ENCODE measurements around the gene FSD2. TPM values are rescaled to one million over a fixed set of nuclear protein-coding genes. Genes with fewer than 3 reads are reported as not detected.

Gene FSD2
- total RNA-seq, 1 experiment from 2014 or later = not detected

DNA sequence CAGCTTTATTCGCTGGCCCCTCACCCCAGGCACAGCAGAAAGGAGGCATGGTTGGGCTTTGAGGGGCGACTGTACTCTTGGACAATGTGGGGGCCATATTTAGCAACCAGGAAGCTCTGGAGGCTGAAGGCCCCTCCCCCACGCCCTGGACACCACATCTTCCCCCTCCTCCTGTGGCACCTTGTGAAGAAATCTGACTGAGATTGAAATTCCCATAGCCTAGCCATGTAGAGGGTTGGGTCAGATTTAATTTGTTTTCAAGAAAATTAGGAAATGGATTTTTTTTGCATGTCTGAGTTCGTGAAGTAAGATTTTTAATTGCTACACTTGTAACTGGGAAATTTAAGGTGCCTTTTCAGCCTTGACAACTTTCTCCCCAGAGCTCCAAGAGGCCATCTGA lies 24.5 kb downstream of the FSD2 start:
- H4K20me1 ChIP-seq (ENCODE audit: insufficient read depth) = no peaks in the 10 kb centered on the region
- no peak for DNase-seq
- no peaks in the 10 kb centered on the region for H3K9me3 ChIP-seq (ENCODE audit: insufficient read depth, low read depth)
- no peaks in the 10 kb centered on the region for H3F3A ChIP-seq (ENCODE audit: insufficient read depth, low read depth)
- H3K4me3 ChIP-seq = no peak overlapping the region
- H3K4me1 ChIP-seq (replicated peaks; ENCODE audit: insufficient read depth) = no peaks in the 10 kb centered on the region
- intact Hi-C loops (cut with micrococcal nuclease; ENCODE audit: unreplicated experiment) = no loop called here
- POLR2A ChIA-PET (ENCODE audit: unreplicated experiment) = interaction anchor here (0.7 kb wide), 1 partner anchor 230 kb away, joined by 11 read pairs; no protein-coding TSS in a partner anchor
- no peak overlapping the region for H3K27ac ChIP-seq
- CTCF ChIA-PET = no interaction called here
- no TSS peak for BruUV-seq (replicated peaks)
- H3K4me2 ChIP-seq = no peak overlapping the region
- H3K9me2 ChIP-seq (ENCODE audit: insufficient read depth) = no peaks in the 10 kb centered on the region
- H3K36me3 ChIP-seq (ENCODE audit: low read depth) = no peaks in the 10 kb centered on the region
- no peaks in the 10 kb centered on the region for H3K27me3 ChIP-seq (ENCODE audit: insufficient read depth, low read depth)
- no peaks in the 10 kb centered on the region for H3K79me2 ChIP-seq (ENCODE audit: low read depth)
- TF ChIP-seq, protein P1, sequence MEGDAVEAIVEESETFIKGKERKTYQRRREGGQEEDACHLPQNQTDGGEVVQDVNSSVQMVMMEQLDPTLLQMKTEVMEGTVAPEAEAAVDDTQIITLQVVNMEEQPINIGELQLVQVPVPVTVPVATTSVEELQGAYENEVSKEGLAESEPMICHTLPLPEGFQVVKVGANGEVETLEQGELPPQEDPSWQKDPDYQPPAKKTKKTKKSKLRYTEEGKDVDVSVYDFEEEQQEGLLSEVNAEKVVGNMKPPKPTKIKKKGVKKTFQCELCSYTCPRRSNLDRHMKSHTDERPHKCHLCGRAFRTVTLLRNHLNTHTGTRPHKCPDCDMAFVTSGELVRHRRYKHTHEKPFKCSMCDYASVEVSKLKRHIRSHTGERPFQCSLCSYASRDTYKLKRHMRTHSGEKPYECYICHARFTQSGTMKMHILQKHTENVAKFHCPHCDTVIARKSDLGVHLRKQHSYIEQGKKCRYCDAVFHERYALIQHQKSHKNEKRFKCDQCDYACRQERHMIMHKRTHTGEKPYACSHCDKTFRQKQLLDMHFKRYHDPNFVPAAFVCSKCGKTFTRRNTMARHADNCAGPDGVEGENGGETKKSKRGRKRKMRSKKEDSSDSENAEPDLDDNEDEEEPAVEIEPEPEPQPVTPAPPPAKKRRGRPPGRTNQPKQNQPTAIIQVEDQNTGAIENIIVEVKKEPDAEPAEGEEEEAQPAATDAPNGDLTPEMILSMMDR (conservative IDR thresholded peaks at IDR 0.05) = no peak
- no peak for TF ChIP-seq EZH2 (IDR thresholded peaks at IDR 0.05; ENCODE audit: low read depth)
- H2AFZ ChIP-seq = no peak overlapping the region

DNA sequence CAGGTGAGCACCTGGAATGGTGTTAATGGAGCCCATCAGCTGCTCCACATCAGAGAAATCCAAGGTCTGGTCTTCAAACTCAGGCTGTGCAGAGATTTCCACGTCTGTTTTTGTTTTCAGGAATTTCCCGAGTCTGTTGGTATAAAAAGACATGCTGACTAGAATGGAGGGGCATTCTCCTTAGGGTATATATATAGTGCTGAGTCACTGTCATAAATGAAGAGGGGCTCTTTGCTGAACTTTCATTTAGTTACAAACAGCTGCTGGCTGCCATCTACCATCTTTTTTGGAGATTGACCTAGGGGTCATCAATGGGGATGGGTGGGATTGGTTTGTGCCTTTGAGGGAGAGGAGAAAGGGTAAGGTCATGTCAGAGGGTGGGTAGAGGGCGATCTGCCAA lies 27.1 kb downstream of the FSD2 start:
- Histone ChIP-seq H3F3A (ENCODE audit: insufficient read depth, low read depth) (no peaks in the 10 kb centered on the region), H3K79me2 (ENCODE audit: low read depth) (no peaks in the 10 kb centered on the region), H3K9me3 (ENCODE audit: insufficient read depth, low read depth) (no peaks in the 10 kb centered on the region), H3K27ac (no peak overlapping the region), H3K27me3 (ENCODE audit: insufficient read depth, low read depth) (no peaks in the 10 kb centered on the region), H3K9me2 (ENCODE audit: insufficient read depth) (no peaks in the 10 kb centered on the region), H3K4me1 (replicated peaks; ENCODE audit: insufficient read depth) (no peaks in the 10 kb centered on the region), H3K4me2 (no peak overlapping the region), H3K36me3 (ENCODE audit: low read depth) (no peaks in the 10 kb centered on the region), H4K20me1 (ENCODE audit: insufficient read depth) (no peaks in the 10 kb centered on the region), H2AFZ (no peak overlapping the region), H3K4me3 (no peak overlapping the region)
- DNase-seq = no peak
- ChIA-PET POLR2A (ENCODE audit: unreplicated experiment) (no interaction called here), CTCF (no interaction called here)
- BruUV-seq (replicated peaks) = no TSS peak
- TF ChIP-seq, protein P1 (conservative IDR thresholded peaks at IDR 0.05) = no peak
- TF ChIP-seq EZH2 (IDR thresholded peaks at IDR 0.05; ENCODE audit: low read depth) = no peak
- intact Hi-C loops (cut with micrococcal nuclease; ENCODE audit: unreplicated experiment) = no loop called here

DNA sequence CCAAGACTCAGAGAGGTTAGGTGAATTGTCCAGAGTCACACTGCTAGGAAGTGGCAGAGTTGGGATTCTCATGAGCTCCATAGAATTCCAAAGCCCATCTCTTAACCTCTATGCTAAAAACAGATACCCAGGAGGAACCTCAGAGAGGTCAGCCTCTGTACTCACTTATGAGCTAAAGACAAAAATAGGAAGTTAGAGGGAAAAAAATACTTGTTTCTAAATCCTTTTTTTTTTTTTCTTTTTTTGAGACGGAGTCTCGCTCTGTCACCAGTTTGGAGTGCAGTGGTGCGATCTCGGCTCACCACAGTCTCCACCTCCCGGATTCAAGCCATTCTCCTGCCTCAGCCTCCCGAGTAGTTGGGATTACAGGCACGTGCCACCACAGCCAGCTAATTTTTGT lies 31.4 kb downstream of the FSD2 start:
- H3K4me3 ChIP-seq = no peak overlapping the region
- no peak overlapping the region for H2AFZ ChIP-seq
- intact Hi-C loops (cut with micrococcal nuclease; ENCODE audit: unreplicated experiment) = no loop called here
- H3K27me3 ChIP-seq (ENCODE audit: insufficient read depth, low read depth) = no peaks in the 10 kb centered on the region
- no peak overlapping the region for H3K4me2 ChIP-seq
- no peaks in the 10 kb centered on the region for H4K20me1 ChIP-seq (ENCODE audit: insufficient read depth)
- no peaks in the 10 kb centered on the region for H3F3A ChIP-seq (ENCODE audit: insufficient read depth, low read depth)
- TF ChIP-seq, protein P1 (conservative IDR thresholded peaks at IDR 0.05) = no peak
- no peak for TF ChIP-seq EZH2 (IDR thresholded peaks at IDR 0.05; ENCODE audit: low read depth)
- H3K27ac ChIP-seq = no peak overlapping the region
- BruUV-seq (replicated peaks) = no TSS peak
- no peaks in the 10 kb centered on the region for H3K9me3 ChIP-seq (ENCODE audit: insufficient read depth, low read depth)
- CTCF ChIA-PET = no interaction called here
- no peaks in the 10 kb centered on the region for H3K4me1 ChIP-seq (replicated peaks; ENCODE audit: insufficient read depth)
- POLR2A ChIA-PET (ENCODE audit: unreplicated experiment) = no interaction called here
- no peak for DNase-seq
- H3K79me2 ChIP-seq (ENCODE audit: low read depth) = no peaks in the 10 kb centered on the region
- H3K36me3 ChIP-seq (ENCODE audit: low read depth) = no peaks in the 10 kb centered on the region
- H3K9me2 ChIP-seq (ENCODE audit: insufficient read depth) = no peaks in the 10 kb centered on the region
